Lower leg skin (tissue), 3 donors: ENCODE measurements around the gene KMT2E.

Source experiments
- POLR2A ChIP-seq, 2 donors: fragments of 450-650 bp; IDR thresholded peaks; one replicate each; pipeline ENCODE4 v1.6.1; 2016 to 2017; ENCODE audit warnings: antibody characterized with exemption in 2 of 2, mild to moderate bottlenecking in 1 of 2, moderate library complexity in 1 of 2
- TF ChIP-seq, protein P1 (sequence below), 3 donors: fragments of 450-650 bp; IDR thresholded peaks; one replicate each; pipeline ENCODE4 v1.5.1; 2016; ENCODE audit warnings: antibody characterized with exemption in 3 of 3, mild to moderate bottlenecking in 3 of 3, moderate library complexity in 2 of 3

DNA sequence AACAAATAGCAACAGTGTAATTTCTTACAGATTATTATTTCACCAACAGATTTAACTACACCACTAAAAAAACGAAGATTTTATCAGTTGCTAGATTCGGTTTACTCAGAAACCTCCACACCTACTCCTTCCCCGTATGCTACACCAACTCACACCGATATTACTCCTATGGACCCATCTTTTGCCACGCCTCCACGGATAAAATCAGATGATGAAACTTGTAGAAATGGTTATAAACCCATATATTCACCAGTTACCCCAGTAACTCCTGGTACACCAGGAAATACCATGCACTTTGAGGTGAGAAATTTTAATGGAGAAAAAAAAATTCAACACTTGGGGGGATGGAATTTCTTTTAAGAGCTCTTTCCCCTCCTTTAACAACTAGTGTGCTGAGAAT is 92.5 kb downstream of the KMT2E start:
- TF ChIP-seq, protein P1, sequence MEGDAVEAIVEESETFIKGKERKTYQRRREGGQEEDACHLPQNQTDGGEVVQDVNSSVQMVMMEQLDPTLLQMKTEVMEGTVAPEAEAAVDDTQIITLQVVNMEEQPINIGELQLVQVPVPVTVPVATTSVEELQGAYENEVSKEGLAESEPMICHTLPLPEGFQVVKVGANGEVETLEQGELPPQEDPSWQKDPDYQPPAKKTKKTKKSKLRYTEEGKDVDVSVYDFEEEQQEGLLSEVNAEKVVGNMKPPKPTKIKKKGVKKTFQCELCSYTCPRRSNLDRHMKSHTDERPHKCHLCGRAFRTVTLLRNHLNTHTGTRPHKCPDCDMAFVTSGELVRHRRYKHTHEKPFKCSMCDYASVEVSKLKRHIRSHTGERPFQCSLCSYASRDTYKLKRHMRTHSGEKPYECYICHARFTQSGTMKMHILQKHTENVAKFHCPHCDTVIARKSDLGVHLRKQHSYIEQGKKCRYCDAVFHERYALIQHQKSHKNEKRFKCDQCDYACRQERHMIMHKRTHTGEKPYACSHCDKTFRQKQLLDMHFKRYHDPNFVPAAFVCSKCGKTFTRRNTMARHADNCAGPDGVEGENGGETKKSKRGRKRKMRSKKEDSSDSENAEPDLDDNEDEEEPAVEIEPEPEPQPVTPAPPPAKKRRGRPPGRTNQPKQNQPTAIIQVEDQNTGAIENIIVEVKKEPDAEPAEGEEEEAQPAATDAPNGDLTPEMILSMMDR (IDR thresholded peaks at IDR 0.05) = no peak
- TF ChIP-seq POLR2A (IDR thresholded peaks at IDR 0.05) = no peak
